Activated T-cell treated with anti-CD3 and anti-CD28 coated beads, Interleukin-2, amount 50 U/mL, for 24 hours (primary cell): Measurements from ENCODE around the gene HGFAC.
"Not testable (repeated sequence)": the region's sequence is repeated elsewhere in the genome, so short reads cannot be mapped to it uniquely, and the experiment has no call there.

ENCODE experiments used
- DNase-seq: peaks from one replicate; pipeline ENCODE4 v3.0.0-alpha.2; 2020
- H3K27ac Mint-ChIP-seq: 2 replicates; pipeline ENCODE4 v1.8.0; 2020; ENCODE audit warnings: mild to moderate bottlenecking, mixed read lengths
- H3K27me3 Mint-ChIP-seq: 2 replicates; pipeline ENCODE4 v1.8.0; 2020; ENCODE audit warnings: mixed read lengths
- H3K36me3 Mint-ChIP-seq: 2 replicates; pipeline ENCODE4 v1.8.0; 2020; ENCODE audit warnings: low read depth, mixed read lengths
- H3K4me1 Mint-ChIP-seq: 2 replicates; pipeline ENCODE4 v1.8.0; 2020; ENCODE audit warnings: low read depth, mixed read lengths
- H3K4me3 Mint-ChIP-seq: 2 replicates; pipeline ENCODE4 v1.8.0; 2020; ENCODE audit warnings: mild to moderate bottlenecking, moderate library complexity, mixed read lengths
- H3K9me3 Mint-ChIP-seq: 2 replicates; pipeline ENCODE4 v1.8.0; 2020; ENCODE audit warnings: mixed read lengths

The HGFAC gene

DNA sequence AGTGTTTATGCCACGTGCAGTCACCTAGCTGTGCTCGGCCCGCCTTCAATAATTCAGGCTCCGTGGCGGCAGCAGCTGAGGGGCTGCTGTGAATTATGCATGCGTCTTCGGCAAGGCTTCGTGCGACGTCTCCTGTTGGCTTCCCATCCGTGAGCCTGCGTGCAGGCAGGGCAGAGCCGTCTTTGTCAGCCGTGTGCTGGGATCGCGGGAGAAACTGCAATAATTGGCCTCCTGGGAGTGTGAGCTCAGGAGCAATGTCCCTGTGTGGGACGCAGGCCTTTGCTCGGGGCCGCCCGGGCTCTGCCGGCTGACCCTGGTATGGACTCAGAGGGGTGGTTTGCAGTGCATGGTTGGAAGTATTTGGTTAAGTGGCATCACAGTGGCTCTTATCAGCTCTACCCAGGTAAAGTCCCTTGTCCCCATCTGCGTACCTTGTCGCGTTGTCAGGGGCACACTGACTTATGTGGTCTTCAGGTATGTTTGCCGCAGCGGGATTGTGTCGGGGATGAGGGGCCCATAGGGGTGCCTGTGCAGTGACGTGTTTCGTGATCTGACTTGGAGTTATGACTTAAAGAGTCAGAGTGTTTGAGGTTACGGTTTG is 34.5 kb upstream of the HGFAC start:
- Mint-ChIP-seq H3K27me3 (no peaks in the 10 kb centered on the region), H3K4me3 (no peak overlapping the region), H3K4me1 (no peaks in the 10 kb centered on the region), H3K27ac (no peak overlapping the region), H3K36me3 (no peaks in the 10 kb centered on the region), H3K9me3 (no peaks in the 10 kb centered on the region)
- DNase-seq: no peak

DNA sequence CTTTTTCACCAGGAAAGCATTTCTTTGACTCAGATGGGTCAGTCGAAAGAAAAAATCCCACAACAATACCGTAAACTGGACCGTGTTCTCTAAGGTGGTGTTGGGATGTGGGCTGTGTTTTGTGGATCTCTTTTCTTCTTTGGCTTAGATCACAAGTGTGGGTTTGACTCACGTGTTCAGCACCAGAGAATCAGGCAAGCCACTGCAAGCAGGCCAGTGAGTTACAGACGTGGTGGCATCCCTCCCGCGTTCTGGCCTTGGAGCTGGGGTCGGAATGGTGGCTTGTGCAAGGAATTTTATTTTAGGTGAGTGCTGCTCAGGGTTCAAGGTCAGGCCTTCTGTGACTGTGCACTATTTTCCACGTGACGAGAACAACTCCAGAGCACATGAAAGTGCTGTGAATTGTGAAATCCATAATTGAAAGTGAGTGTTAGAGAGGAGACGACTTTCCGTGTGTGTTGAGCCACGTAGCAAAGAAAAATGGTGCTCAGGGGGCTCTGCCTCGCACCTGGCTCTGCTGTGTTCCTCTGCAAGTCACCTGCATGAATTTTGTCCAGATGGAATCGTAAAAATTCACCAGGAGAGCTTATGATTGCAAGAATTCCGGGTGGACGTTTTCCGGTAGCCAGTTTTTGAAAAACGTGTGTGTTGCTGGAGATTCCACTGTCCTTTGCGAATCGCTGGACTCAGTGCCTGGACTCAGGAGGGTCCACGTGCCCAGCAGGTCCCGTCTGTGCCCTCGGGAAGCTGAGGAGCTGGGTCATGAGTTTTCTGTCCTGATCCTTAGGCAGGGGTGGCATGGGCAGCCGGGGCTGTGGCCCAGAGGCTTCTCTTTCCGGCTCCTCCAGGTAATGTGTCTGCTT is 33.6 kb upstream of the HGFAC start:
- H3K36me3 Mint-ChIP-seq: no peaks in the 10 kb centered on the region
- H3K4me3 Mint-ChIP-seq: no peak overlapping the region
- no peaks in the 10 kb centered on the region for H3K4me1 Mint-ChIP-seq
- no peaks in the 10 kb centered on the region for H3K27me3 Mint-ChIP-seq
- H3K9me3 Mint-ChIP-seq: no peaks in the 10 kb centered on the region
- DNase-seq: no peak
- no peak overlapping the region for H3K27ac Mint-ChIP-seq

DNA sequence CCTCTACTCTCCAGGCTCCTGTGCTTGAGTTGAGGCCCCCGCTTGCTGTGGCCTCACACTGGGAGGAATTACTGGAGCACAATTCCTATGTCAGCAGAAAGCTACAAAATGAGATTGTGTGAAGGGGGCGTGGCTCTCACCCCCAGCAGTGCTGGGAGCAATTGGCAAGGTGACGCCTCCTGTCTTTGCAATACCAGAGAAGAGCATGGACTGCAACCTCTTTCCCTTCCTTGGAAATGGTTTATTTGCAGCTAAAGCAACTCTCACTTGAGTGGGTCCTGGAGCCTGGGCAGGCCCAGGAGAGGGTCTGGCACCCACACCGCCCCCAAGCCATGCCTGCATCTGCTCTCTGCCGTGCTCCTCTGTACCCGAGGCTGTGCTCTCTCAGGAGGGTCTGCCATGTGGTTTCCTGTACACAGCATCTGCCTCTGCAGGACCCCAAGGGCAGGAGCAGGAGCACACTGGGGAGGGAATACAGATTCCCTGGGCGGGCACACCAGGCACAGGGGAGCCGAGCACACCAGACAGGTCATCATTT is 32.9 kb upstream of the HGFAC start:
- H3K9me3 Mint-ChIP-seq: no peaks in the 10 kb centered on the region
- no peak for DNase-seq
- H3K27me3 Mint-ChIP-seq: no peaks in the 10 kb centered on the region
- H3K4me1 Mint-ChIP-seq: no peaks in the 10 kb centered on the region
- H3K36me3 Mint-ChIP-seq: no peaks in the 10 kb centered on the region
- H3K27ac Mint-ChIP-seq: no peak overlapping the region
- H3K4me3 Mint-ChIP-seq: no peak overlapping the region

DNA sequence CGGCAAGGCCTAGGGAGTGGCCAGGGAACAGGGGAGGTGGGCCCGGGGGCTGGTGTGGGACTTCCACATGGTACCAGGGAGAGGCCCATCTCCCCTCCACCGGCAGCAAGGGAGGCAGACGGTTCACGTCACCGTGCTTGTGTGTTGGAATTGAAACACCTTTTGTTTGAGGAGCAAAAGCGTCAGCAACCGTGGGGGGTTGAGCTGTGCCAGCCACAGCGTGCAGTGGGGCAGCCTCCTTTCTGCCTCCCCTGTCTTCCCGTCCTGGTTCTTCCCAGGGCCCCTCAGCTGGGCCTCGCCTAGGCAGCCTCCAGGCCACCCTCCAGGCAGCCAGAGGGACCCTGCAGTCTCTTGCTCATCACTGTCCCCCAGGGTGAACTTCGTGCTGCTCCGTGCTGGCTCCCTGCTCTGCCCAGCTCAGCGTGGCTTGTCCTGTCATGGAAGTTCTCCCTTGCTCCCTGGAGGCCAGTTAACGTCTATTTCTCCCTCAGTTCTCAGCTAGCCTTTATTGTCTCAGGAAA is 32.1 kb upstream of the HGFAC start:
- no peak for DNase-seq
- H3K4me3 Mint-ChIP-seq: no peak overlapping the region

DNA sequence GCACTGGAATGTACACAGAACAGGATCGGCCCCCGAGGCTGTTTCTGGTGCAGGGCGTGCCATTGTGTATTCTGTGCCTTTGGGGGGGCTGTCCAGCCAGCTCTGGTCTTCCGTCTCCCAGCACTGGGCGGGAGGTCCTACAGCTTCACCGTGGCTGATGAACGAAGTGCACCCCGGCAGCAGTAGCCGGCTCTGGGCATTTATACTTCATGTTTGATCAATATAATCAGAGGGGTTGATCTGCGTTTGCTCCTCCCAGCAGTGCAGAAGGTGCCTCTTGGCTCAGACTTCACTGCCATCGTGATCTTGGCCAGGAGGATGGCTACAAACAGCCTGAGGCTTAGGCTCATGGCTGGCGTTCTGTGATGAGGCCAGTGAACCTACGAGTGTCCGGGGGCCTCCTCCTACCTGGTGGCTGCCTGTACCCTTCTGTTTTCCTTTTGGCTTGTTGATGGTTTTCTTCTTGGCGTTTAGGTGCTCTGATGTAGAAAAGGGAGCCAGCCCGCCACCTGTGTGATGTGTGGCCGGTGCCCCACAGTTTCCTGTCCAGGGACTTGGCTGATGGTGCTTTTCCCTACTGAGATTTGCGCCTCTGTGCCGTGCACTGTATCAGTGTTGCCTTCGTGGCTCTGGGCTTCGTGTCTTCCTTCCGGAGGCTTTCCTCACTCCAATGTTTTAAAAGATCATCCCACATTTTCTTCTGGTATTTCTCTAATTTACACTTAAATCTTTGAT is 31.2 kb upstream of the HGFAC start:
- Mint-ChIP-seq H3K27me3 (no peaks in the 10 kb centered on the region), H3K4me3 (no peak overlapping the region)

More for the DNA sequence above, 32.1 kb upstream of the HGFAC start:
- Mint-ChIP-seq H3K9me3 (no peaks in the 10 kb centered on the region), H3K27ac (no peak overlapping the region), H3K36me3 (no peaks in the 10 kb centered on the region), H3K4me1 (no peaks in the 10 kb centered on the region), H3K27me3 (no peaks in the 10 kb centered on the region)

DNA sequence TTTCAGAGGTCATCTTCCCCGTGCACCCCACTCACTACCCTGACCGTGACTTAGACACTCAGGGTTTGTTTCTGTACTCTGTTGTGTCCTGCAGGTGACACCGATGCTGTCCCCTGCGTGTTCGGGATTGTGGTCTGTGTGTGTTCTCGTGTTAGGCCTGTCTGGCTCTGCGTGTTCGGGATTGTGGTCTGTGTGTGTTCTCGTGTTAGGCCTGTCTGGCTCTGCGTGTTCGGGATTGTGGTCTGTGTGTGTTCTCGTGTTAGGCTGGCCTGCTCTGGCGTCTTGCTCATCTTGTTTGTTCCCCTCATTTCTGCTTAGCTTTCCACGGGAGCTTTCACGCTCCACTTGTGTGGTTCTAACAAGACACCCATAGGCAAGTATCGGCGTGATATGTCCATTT is 30.6 kb upstream of the HGFAC start:
- not testable (repeated sequence) for H3K4me3 Mint-ChIP-seq, DNase-seq, H3K27me3 Mint-ChIP-seq, H3K27ac Mint-ChIP-seq, H3K4me1 Mint-ChIP-seq, H3K36me3 Mint-ChIP-seq, H3K9me3 Mint-ChIP-seq

More for the DNA sequence above, 31.2 kb upstream of the HGFAC start:
- Mint-ChIP-seq H3K4me1 (no peaks in the 10 kb centered on the region), H3K9me3 (no peaks in the 10 kb centered on the region), H3K27ac (no peak overlapping the region), H3K36me3 (no peaks in the 10 kb centered on the region)
- no peak for DNase-seq

DNA sequence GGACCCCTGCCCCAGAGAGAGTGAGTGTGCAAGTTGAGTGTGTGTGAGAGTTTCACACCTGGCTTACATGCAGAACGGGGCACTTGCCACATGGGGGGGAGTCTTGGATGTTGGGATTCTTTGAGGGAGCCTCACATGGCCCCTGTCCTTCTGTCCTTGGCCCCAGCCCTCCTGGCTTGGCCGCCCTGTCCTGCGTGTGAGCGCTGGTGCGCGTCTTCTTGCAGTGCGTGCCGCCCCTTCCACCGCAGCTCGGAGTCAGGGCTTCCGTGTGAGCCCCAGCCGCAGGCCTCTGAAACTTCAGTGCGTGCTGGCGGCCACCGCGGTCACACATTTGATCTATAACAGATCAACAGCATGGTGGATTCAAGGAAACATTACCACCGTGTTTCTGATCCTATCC is 30.1 kb upstream of the HGFAC start:
- H3K36me3 Mint-ChIP-seq: no peaks in the 10 kb centered on the region
- H3K9me3 Mint-ChIP-seq: no peaks in the 10 kb centered on the region
- H3K4me1 Mint-ChIP-seq: no peaks in the 10 kb centered on the region
- no peaks in the 10 kb centered on the region for H3K27me3 Mint-ChIP-seq
- H3K4me3 Mint-ChIP-seq: no peak overlapping the region
- H3K27ac Mint-ChIP-seq: no peak overlapping the region
- DNase-seq: no peak

- Mint-ChIP-seq H3K27ac (no peak overlapping the region), H3K27me3 (no peaks in the 10 kb centered on the region), H3K9me3 (no peaks in the 10 kb centered on the region), H3K4me3 (no peak overlapping the region), H3K36me3 (peaks cover 2% of the 10 kb centered on the region), H3K4me1 (no peaks in the 10 kb centered on the region)
- no peak for DNase-seq
Observed at GRCh38 chr4:3412257-3413020, 29.3 kb upstream of the HGFAC start.

DNA sequence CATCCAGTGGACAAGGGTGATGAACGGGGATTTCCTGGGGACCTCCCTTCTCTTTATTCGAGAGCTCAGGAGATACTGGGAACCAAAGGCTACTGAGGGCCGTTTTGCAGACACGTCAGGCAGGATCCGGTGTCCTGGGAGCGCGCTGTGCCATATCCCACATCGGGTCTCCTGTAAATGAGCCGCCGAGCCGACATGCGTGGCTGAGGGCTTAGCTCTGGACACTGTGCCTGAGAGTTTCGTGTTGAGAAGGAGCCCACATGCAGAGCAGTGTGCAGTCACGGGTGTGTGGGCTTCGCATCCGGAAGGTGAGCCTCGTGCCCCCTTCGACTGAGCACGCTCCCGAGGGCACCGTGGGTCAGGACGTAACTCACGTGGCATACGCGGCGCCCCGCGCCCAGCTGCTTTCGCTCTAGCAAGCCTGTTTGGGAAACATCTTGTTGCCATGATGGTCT is 28.5 kb upstream of the HGFAC start:
- Mint-ChIP-seq H3K4me3 (no peak overlapping the region), H3K9me3 (no peaks in the 10 kb centered on the region), H3K27me3 (no peaks in the 10 kb centered on the region), H3K4me1 (no peaks in the 10 kb centered on the region), H3K36me3 (peaks cover 4% of the 10 kb centered on the region), H3K27ac (no peak overlapping the region)
- no peak for DNase-seq

- H3K9me3 Mint-ChIP-seq: no peaks in the 10 kb centered on the region
- H3K4me3 Mint-ChIP-seq: no peak overlapping the region
- no peak for DNase-seq
- H3K27ac Mint-ChIP-seq: no peak overlapping the region
- H3K36me3 Mint-ChIP-seq: peaks cover 4% of the 10 kb centered on the region
- no peaks in the 10 kb centered on the region for H3K4me1 Mint-ChIP-seq
- no peaks in the 10 kb centered on the region for H3K27me3 Mint-ChIP-seq
Observed at GRCh38 chr4:3413675-3414420, 27.9 kb upstream of the HGFAC start.

GRCh38 chr4:3414421-3415279 is 27.1 kb upstream of the HGFAC start:
- no peaks in the 10 kb centered on the region for H3K4me1 Mint-ChIP-seq

DNA sequence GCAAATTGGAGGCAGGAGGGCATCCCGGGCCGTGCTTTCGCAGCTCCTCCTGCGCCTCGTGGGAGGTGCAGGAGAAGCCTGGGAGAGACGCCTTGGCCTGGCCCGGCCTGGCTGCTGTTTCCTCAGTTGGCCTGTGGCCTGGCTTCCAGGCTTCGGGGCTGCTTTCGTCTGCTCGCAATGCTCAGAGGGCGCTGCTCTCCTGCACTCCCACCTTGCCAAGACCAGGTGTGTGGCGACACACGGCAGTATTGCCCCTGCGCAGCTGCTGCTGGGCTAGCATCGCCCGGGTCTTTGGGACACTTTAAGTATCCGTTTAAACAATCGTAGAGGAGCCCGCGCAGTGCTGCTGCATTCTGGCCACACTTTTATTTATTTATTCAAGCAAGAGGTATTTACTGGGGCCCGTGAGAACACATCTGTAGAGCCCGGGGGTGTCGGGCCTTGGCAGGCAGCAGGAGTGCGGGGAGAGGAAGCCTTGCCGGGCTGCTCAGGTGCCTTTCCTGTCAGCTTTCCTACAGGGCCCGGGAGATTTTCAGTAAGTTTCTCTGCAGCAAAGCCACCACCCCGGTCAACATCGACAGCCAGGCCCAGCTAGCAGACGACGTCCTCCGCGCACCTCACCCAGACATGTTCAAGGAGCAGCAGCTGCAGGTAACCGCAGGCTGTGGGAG is 26.2 kb upstream of the HGFAC start:
- Mint-ChIP-seq H3K4me1 (no peaks in the 10 kb centered on the region), H3K36me3 (peaks cover 4% of the 10 kb centered on the region), H3K9me3 (no peaks in the 10 kb centered on the region), H3K4me3 (no peak overlapping the region), H3K27me3 (no peaks in the 10 kb centered on the region), H3K27ac (no peak overlapping the region)
- DNase-seq: no peak

More at GRCh38 chr4:3414421-3415279, 27.1 kb upstream of the HGFAC start:
- H3K4me3 Mint-ChIP-seq: no peak overlapping the region
- H3K27me3 Mint-ChIP-seq: no peaks in the 10 kb centered on the region
- H3K36me3 Mint-ChIP-seq: peaks cover 4% of the 10 kb centered on the region
- no peaks in the 10 kb centered on the region for H3K9me3 Mint-ChIP-seq
- DNase-seq: no peak
- H3K27ac Mint-ChIP-seq: no peak overlapping the region
